Raji (cell line): ENCODE results near the gene PCNX1.

Source experiments
- POLR2A ChIP-seq: IDR thresholded peaks from 2 replicates; pipeline ENCODE4 v1.6.1; 2011; ENCODE audit warnings: low read depth, low read length, control low read depth; ENCODE audit not compliant: insufficient read depth

The PCNX1 gene

GRCh38 chr14:70907176-70907995 lies at the start of gene PCNX1:
Gene PCNX1, plus strand, starts transcription at chr14:70907459. Its CDS starts 392 bp downstream, at chr14:70907851.
- peak; percentile 62 for TF ChIP-seq POLR2A

GRCh38 chr14:70857496-70857890 lies 49.8 kb upstream of the PCNX1 start:
- TF ChIP-seq POLR2A = no peak

GRCh38 chr14:70858641-70859040 lies 48.6 kb upstream of the PCNX1 start:
- no peak for TF ChIP-seq POLR2A

GRCh38 chr14:70871001-70871400 lies 36.3 kb upstream of the PCNX1 start:
- TF ChIP-seq POLR2A = no peak

GRCh38 chr14:70871863-70872677 lies 35.2 kb upstream of the PCNX1 start:
- TF ChIP-seq POLR2A = no peak

- TF ChIP-seq POLR2A = no peak
Observed at GRCh38 chr14:70872678-70873020, 34.6 kb upstream of the PCNX1 start.

- no peak for TF ChIP-seq POLR2A
Observed at GRCh38 chr14:70873627-70874026, 33.6 kb upstream of the PCNX1 start.

- TF ChIP-seq POLR2A = no peak
Observed at GRCh38 chr14:70879448-70879847, 27.8 kb upstream of the PCNX1 start.

- TF ChIP-seq POLR2A = no peak
Observed at GRCh38 chr14:70881549-70882177, 25.6 kb upstream of the PCNX1 start.

- no peak for TF ChIP-seq POLR2A
Observed at GRCh38 chr14:70882776-70883492, 24.3 kb upstream of the PCNX1 start.

GRCh38 chr14:70884595-70885342 lies 22.5 kb upstream of the PCNX1 start:
- no peak for TF ChIP-seq POLR2A

GRCh38 chr14:70885343-70886022 lies 21.8 kb upstream of the PCNX1 start:
- no peak for TF ChIP-seq POLR2A

GRCh38 chr14:70886421-70887206 lies 20.6 kb upstream of the PCNX1 start:
- TF ChIP-seq POLR2A = no peak
